NK-92 (cell line): ENCODE measurements around the gene CALML4.

Experiments used
- DNase-seq: peaks from one replicate; lab custom pipeline; 2025; ENCODE audit not compliant: unreplicated experiment; lab: John Stamatoyannopoulos, UW

Gene CALML4

DNA sequence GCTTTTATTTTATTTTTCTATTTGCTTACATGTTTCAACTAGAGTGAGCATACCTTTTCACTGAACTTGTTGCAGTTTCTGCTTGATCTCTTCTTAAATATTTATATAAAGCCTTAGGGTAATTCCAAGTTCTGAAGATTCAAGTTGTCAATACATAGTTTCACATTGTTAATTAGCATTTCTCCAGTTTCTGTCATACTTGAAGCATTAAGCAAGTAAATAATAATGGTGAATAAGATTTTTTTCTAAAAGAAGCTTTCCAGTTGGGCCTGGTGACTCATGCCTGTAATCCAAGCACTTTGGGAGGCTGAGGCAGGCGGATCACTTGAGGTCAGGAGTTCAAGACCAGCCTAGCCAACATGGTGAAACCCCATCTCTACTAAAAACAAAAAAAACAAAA lies 53.9 kb downstream of the CALML4 start:
- DNase-seq: no peak

- no peak for DNase-seq
Measured at GRCh38 chr15:68150187-68150586, 54.9 kb downstream of the CALML4 start.

DNA sequence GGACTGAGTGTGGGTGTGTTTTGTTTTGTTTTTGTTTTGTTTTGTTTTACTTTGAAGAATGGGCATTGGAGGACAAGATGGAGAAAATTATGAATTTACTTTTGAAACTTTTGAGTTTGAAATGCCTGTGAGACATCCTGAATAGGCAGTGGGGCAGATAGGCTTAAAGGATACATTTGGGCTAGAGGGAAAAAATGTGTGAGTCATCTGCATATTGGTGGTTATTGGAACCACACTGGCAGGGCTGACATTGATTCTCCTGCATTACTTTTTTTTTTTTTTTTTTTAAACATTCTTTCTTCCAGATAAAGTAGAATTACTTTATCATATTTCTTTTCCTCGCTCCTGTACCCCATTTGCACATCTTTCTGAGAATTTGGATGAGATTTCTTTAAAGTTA lies 56.1 kb downstream of the CALML4 start:
- DNase-seq: no peak

GRCh38 chr15:68148039-68148438 lies 57.1 kb downstream of the CALML4 start:
- no peak for DNase-seq

DNA sequence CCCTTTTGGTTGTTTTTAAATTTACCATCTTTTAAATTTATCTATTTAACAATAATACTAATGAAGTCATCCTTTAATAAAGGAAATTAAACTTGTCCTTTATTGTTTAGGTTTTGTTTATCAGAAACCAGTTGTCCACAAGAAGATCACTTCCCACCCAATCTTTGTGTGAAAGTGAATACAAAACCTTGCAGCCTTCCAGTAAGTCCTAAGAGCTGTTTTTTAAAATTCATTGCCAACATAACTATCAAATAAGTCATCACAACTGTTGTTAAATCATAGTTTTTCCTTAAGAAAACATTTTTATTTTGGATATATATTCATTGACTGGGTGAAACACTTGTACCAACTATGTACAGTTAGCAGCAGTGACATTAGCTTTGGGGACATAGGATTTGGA lies 59.4 kb downstream of the CALML4 start:
- DNase-seq: no peak

- no peak for DNase-seq
Measured at GRCh38 chr15:68143785-68144184, 61.3 kb downstream of the CALML4 start.

GRCh38 chr15:68143129-68143528 lies 62.0 kb downstream of the CALML4 start:
- no peak for DNase-seq
